Measurements from ENCODE around the gene TTR.

DNA sequence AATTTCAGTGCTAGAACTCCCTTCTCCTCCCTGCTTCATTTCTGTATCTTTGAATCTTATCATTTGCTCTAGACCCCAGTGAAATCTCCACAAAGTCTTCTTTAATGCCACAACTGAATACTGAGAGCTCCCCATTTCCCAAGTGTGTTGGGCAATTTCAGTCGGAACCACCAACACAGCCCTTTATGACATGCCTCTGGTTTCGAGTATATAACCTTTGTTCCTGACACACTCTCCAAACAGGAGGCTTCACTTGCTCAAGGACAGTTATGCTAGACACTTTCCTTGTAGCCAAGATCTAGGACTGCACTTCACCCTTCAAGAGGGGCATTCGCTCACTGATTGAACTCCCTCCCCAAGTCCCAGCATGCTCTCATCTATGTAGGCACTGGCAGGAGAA, 18.6 kb upstream of the TTR start:
- TF ChIP-seq, protein P1, sequence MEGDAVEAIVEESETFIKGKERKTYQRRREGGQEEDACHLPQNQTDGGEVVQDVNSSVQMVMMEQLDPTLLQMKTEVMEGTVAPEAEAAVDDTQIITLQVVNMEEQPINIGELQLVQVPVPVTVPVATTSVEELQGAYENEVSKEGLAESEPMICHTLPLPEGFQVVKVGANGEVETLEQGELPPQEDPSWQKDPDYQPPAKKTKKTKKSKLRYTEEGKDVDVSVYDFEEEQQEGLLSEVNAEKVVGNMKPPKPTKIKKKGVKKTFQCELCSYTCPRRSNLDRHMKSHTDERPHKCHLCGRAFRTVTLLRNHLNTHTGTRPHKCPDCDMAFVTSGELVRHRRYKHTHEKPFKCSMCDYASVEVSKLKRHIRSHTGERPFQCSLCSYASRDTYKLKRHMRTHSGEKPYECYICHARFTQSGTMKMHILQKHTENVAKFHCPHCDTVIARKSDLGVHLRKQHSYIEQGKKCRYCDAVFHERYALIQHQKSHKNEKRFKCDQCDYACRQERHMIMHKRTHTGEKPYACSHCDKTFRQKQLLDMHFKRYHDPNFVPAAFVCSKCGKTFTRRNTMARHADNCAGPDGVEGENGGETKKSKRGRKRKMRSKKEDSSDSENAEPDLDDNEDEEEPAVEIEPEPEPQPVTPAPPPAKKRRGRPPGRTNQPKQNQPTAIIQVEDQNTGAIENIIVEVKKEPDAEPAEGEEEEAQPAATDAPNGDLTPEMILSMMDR (conservative IDR thresholded peaks at IDR 0.05; ENCODE audit: low read depth in 2 of 2) = no peak
- TF ChIP-seq EZH2 (IDR thresholded peaks at IDR 0.05; ENCODE audit: low read depth, unreplicated experiment) (no peak), EZH2phosphoT487 (IDR thresholded peaks at IDR 0.05; ENCODE audit: unreplicated experiment) (no peak), CREB1 (CRISPR knock-in tag; IDR thresholded peaks at IDR 0.05; ENCODE audit: low read depth) (no peak), POLR2AphosphoS5 (IDR thresholded peaks at IDR 0.05; ENCODE audit: low read depth) (no peak), ZNF114 (CRISPR knock-in tag; IDR thresholded peaks at IDR 0.05) (no peak), JUNB (IDR thresholded peaks at IDR 0.05; ENCODE audit: unreplicated experiment) (no peak), ZNF331 (CRISPR knock-in tag; IDR thresholded peaks at IDR 0.05; ENCODE audit: low read depth) (no peak)
- TF ChIP-seq, protein P2, sequence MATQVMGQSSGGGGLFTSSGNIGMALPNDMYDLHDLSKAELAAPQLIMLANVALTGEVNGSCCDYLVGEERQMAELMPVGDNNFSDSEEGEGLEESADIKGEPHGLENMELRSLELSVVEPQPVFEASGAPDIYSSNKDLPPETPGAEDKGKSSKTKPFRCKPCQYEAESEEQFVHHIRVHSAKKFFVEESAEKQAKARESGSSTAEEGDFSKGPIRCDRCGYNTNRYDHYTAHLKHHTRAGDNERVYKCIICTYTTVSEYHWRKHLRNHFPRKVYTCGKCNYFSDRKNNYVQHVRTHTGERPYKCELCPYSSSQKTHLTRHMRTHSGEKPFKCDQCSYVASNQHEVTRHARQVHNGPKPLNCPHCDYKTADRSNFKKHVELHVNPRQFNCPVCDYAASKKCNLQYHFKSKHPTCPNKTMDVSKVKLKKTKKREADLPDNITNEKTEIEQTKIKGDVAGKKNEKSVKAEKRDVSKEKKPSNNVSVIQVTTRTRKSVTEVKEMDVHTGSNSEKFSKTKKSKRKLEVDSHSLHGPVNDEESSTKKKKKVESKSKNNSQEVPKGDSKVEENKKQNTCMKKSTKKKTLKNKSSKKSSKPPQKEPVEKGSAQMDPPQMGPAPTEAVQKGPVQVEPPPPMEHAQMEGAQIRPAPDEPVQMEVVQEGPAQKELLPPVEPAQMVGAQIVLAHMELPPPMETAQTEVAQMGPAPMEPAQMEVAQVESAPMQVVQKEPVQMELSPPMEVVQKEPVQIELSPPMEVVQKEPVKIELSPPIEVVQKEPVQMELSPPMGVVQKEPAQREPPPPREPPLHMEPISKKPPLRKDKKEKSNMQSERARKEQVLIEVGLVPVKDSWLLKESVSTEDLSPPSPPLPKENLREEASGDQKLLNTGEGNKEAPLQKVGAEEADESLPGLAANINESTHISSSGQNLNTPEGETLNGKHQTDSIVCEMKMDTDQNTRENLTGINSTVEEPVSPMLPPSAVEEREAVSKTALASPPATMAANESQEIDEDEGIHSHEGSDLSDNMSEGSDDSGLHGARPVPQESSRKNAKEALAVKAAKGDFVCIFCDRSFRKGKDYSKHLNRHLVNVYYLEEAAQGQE (IDR thresholded peaks at IDR 0.05; ENCODE audit: unreplicated experiment) = no peak
